Measurements from ENCODE around the gene PPP4R3B. TPM values are rescaled to one million over a fixed set of nuclear protein-coding genes. Genes with fewer than 3 reads are reported as not detected.

Gene PPP4R3B
- total RNA-seq, 1 experiment from 2014 or later = 40.8 TPM

GRCh38 chr2:55502590-55503141 lies 114.8 kb downstream of the PPP4R3B start:
- Histone ChIP-seq H3K9ac (ENCODE audit: low read length) (no peak overlapping the region), H3K79me2 (ENCODE audit: insufficient read depth, low read length) (no peaks in the 10 kb centered on the region), H3K4me3 (replicated peaks in 1 of 2; ENCODE audit: low read depth in 1 of 2, low read length in 2 of 2) (no peak overlapping the region), H3K4me2 (ENCODE audit: low read length) (no peak overlapping the region), H3K27ac (ENCODE audit: low read depth, low read length) (no peak overlapping the region), H3K27me3 (ENCODE audit: insufficient read depth, low read length) (no peaks in the 10 kb centered on the region), H2AFZ (ENCODE audit: low read depth, low read length, poor library complexity, severe bottlenecking) (no peak overlapping the region), H4K20me1 (ENCODE audit: insufficient read depth) (no peaks in the 10 kb centered on the region), H3K4me1 (ENCODE audit: control insufficient read depth in 1 of 2, insufficient read depth in 2 of 2, low read length in 2 of 2) (peaks cover 0 to 11% of the 10 kb centered on the region in 2 experiments; a peak in 2 of 4 replicates), H3K9me2 (ENCODE audit: insufficient read depth) (no peaks in the 10 kb centered on the region), H3K9me3 (ENCODE audit: control insufficient read depth in 1 of 2, insufficient read depth in 1 of 2, low read depth in 1 of 2, low read length in 2 of 2) (no peaks in the 10 kb centered on the region), H3K36me3 (ENCODE audit: control insufficient read depth in 1 of 2, insufficient read depth in 2 of 2, low read length in 2 of 2) (no peaks in the 10 kb centered on the region)
- ChIA-PET CTCF (no interaction called here), RAD21 (ENCODE audit: low non-redundant PET in 1 of 2, low total read pairs in 2 of 2, uncharacterized antibody in 2 of 2, unreplicated experiment in 2 of 2) (no interaction called here), POLR2A (no interaction called here)
- no peak for DNase-seq (ENCODE audit: low read depth, low spot score)
- BruUV-seq (replicated peaks) = no TSS peak
- intact Hi-C loops (cut with micrococcal nuclease) = no loop called here
- TF ChIP-seq POLR2AphosphoS5 (IDR thresholded peaks at IDR 0.05; ENCODE audit: low read depth, low read length) = no peak
- TF ChIP-seq YY1 (IDR thresholded peaks at IDR 0.05; ENCODE audit: extremely low read depth, insufficient replicate concordance, low read depth, low read length) = no peak
- TF ChIP-seq EGR1 (IDR thresholded peaks at IDR 0.05; ENCODE audit: low read depth) = no peak
- peak; percentile 47; the same call in 1 of the 2 replicates for ATAC-seq

GRCh38 chr2:55500025-55500424 lies 117.4 kb downstream of the PPP4R3B start:
- Histone ChIP-seq H3K4me3 (replicated peaks in 1 of 2; ENCODE audit: low read depth in 1 of 2, low read length in 2 of 2) (no peak overlapping the region), H3K4me1 (ENCODE audit: control insufficient read depth in 1 of 2, insufficient read depth in 2 of 2, low read length in 2 of 2) (peaks cover 0 to 11% of the 10 kb centered on the region in 2 experiments; a peak in 2 of 4 replicates), H3K27ac (ENCODE audit: low read depth, low read length) (no peak overlapping the region), H4K20me1 (ENCODE audit: insufficient read depth) (no peaks in the 10 kb centered on the region), H2AFZ (ENCODE audit: low read depth, low read length, poor library complexity, severe bottlenecking) (peak overlapping the region; percentile 29), H3K4me2 (ENCODE audit: low read length) (peak overlapping the region; percentile 25), H3K79me2 (ENCODE audit: insufficient read depth, low read length) (no peaks in the 10 kb centered on the region), H3K27me3 (ENCODE audit: insufficient read depth, low read length) (no peaks in the 10 kb centered on the region), H3K36me3 (ENCODE audit: control insufficient read depth in 1 of 2, insufficient read depth in 2 of 2, low read length in 2 of 2) (no peaks in the 10 kb centered on the region), H3K9me2 (ENCODE audit: insufficient read depth) (no peaks in the 10 kb centered on the region), H3K9ac (ENCODE audit: low read length) (no peak overlapping the region), H3K9me3 (ENCODE audit: control insufficient read depth in 1 of 2, insufficient read depth in 1 of 2, low read depth in 1 of 2, low read length in 2 of 2) (no peaks in the 10 kb centered on the region)
- POLR2A ChIA-PET = no interaction called here
- no TSS peak for BruUV-seq (replicated peaks)
- CTCF ChIA-PET = interaction anchor here (0.7 kb wide), 1 partner anchor 11 kb away, joined by 3 read pairs; no protein-coding TSS in a partner anchor
- peak; percentile 55; the same call in 1 of the 2 replicates for ATAC-seq
- DNase-seq (ENCODE audit: low read depth, low spot score) = no peak
- RAD21 ChIA-PET (ENCODE audit: low non-redundant PET in 1 of 2, low total read pairs in 2 of 2, uncharacterized antibody in 2 of 2, unreplicated experiment in 2 of 2) = no interaction called here
- intact Hi-C loops (cut with micrococcal nuclease) = no loop called here
- TF ChIP-seq CBX3 (IDR thresholded peaks at IDR 0.05; ENCODE audit: low read depth) = no peak
- TF ChIP-seq EZH2 (IDR thresholded peaks at IDR 0.05) = no peak
- TF ChIP-seq SIN3A (IDR thresholded peaks at IDR 0.05; ENCODE audit: low read depth) = no peak
- TF ChIP-seq CEBPB (IDR thresholded peaks at IDR 0.05; ENCODE audit: low read depth) = peak; percentile 83
- no peak for TF ChIP-seq SRF (IDR thresholded peaks at IDR 0.05; ENCODE audit: low read depth)
- no peak for TF ChIP-seq REST (IDR thresholded peaks at IDR 0.05; ENCODE audit: low read depth)
- TF ChIP-seq EGR1 (IDR thresholded peaks at IDR 0.05; ENCODE audit: low read depth) = no peak
- no peak for TF ChIP-seq RAD21 (IDR thresholded peaks at IDR 0.05; ENCODE audit: low read depth)
- TF ChIP-seq ATF3 (IDR thresholded peaks at IDR 0.05) = no peak
- TF ChIP-seq MAX (IDR thresholded peaks at IDR 0.05) = no peak
- TF ChIP-seq POLR2A (IDR thresholded peaks at IDR 0.05; ENCODE audit: borderline replicate concordance, extremely low read depth, insufficient read depth, insufficient read length) = no peak
- TF ChIP-seq EZH2phosphoT487 (IDR thresholded peaks at IDR 0.05; ENCODE audit: borderline replicate concordance) = no peak
- TF ChIP-seq JUND (IDR thresholded peaks at IDR 0.05) = peak; percentile 18; the same call in 1 of the 2 replicates
- no peak for TF ChIP-seq ELF1 (IDR thresholded peaks at IDR 0.05; ENCODE audit: borderline replicate concordance, low read depth)
- no peak for TF ChIP-seq ZFX (IDR thresholded peaks at IDR 0.05)
- no peak for TF ChIP-seq ZNF274 (IDR thresholded peaks at IDR 0.05; ENCODE audit: low read depth, low read length)
- TF ChIP-seq POLR2AphosphoS5 (IDR thresholded peaks at IDR 0.05; ENCODE audit: low read depth, low read length) = no peak
- no peak for TF ChIP-seq YY1 (IDR thresholded peaks at IDR 0.05; ENCODE audit: extremely low read depth, insufficient replicate concordance, low read depth, low read length)
- TF ChIP-seq SP1 (IDR thresholded peaks at IDR 0.05; ENCODE audit: low read depth) = no peak
- TF ChIP-seq FOSL1 (IDR thresholded peaks at IDR 0.05; ENCODE audit: low read depth) = peak; percentile 29; the same call in 1 of the 2 replicates

All from HCT116 (cell line).